Trophoblast cell (in vitro differentiated cells and primary cell): Measurements from ENCODE around the gene ANKRD66.

Source experiments
- DNase-seq, 2 donors: peaks; one replicate each; pipeline ENCODE4 v3.0.0-alpha.2; 2016
- H2AFZ ChIP-seq: 2 replicates; pipeline ENCODE4 v1.6.1; 2013; ENCODE audit warnings: low read length, moderate library complexity, mild to moderate bottlenecking; ENCODE audit not compliant: insufficient read depth, poor library complexity
- H2AK5ac ChIP-seq: 2 replicates; pipeline ENCODE4 v1.6.1; 2013; ENCODE audit warnings: mild to moderate bottlenecking, low read length
- H2BK120ac ChIP-seq: 2 replicates; pipeline ENCODE4 v1.6.1; 2013; ENCODE audit warnings: low read length, mild to moderate bottlenecking, moderate library complexity; ENCODE audit not compliant: insufficient read depth, poor library complexity
- H2BK12ac ChIP-seq: 2 replicates; pipeline ENCODE4 v1.6.1; 2013; ENCODE audit warnings: mild to moderate bottlenecking, low read length, moderate library complexity
- H2BK5ac ChIP-seq: 2 replicates; pipeline ENCODE4 v1.6.1; 2013; ENCODE audit warnings: low read length, low read depth, moderate library complexity, mild to moderate bottlenecking; ENCODE audit not compliant: poor library complexity
- H3K14ac ChIP-seq: 2 replicates; pipeline ENCODE4 v1.6.1; 2013; ENCODE audit warnings: mild to moderate bottlenecking, low read length
- H3K18ac ChIP-seq: 2 replicates; pipeline ENCODE4 v1.6.1; 2013; ENCODE audit warnings: mild to moderate bottlenecking, low read length
- H3K23ac ChIP-seq: 2 replicates; pipeline ENCODE4 v1.6.1; 2013; ENCODE audit warnings: low read length
- H3K27ac ChIP-seq: 2 replicates; pipeline ENCODE4 v1.5.1; 2013; ENCODE audit warnings: low read depth, mild to moderate bottlenecking, inconsistent platforms, low read length, moderate library complexity
- H3K27me3 ChIP-seq: 2 replicates; pipeline ENCODE4 v1.6.1; 2013; ENCODE audit warnings: inconsistent platforms, mild to moderate bottlenecking, low read length, moderate library complexity; ENCODE audit not compliant: insufficient read depth
- H3K36me3 ChIP-seq, 2 experiments: 1 replicate in 1 of 2; 2 replicates in 1 of 2; pipeline ENCODE4 v1.6.1; 2013; ENCODE audit warnings: low read length in 2 of 2, mild to moderate bottlenecking in 2 of 2, moderate library complexity in 1 of 2; ENCODE audit not compliant: insufficient read depth in 2 of 2, control insufficient read depth in 1 of 2
- H3K4ac ChIP-seq: 2 replicates; pipeline ENCODE4 v1.6.1; 2013; ENCODE audit warnings: low read depth, mild to moderate bottlenecking, low read length, moderate library complexity
- H3K4me1 ChIP-seq, 2 experiments: 1 replicate in 1 of 2; 2 replicates in 1 of 2; pipeline ENCODE4 v1.6.1; 2013; ENCODE audit warnings: low read length in 2 of 2, mild to moderate bottlenecking in 2 of 2, moderate library complexity in 1 of 2; ENCODE audit not compliant: insufficient read depth in 2 of 2, control insufficient read depth in 1 of 2
- H3K4me2 ChIP-seq: 2 replicates; pipeline ENCODE4 v1.6.1; 2013; ENCODE audit warnings: inconsistent platforms, mild to moderate bottlenecking, low read length, moderate library complexity
- H3K4me3 ChIP-seq: 2 replicates; pipeline ENCODE4 v1.5.1; 2013; ENCODE audit warnings: mild to moderate bottlenecking, low read depth, low read length, inconsistent platforms
- H3K79me1 ChIP-seq: one replicate; pipeline ENCODE4 v1.6.1; 2013; ENCODE audit warnings: low read length
- H3K79me2 ChIP-seq: 2 replicates; pipeline ENCODE4 v1.6.1; 2013; ENCODE audit warnings: low read length, mild to moderate bottlenecking; ENCODE audit not compliant: control insufficient read depth, insufficient read depth, poor library complexity
- H3K9ac ChIP-seq: 2 replicates; pipeline ENCODE4 v1.6.1; 2013; ENCODE audit warnings: mild to moderate bottlenecking, low read length
- H3K9me3 ChIP-seq: 2 replicates; pipeline ENCODE4 v1.6.1; 2013; ENCODE audit warnings: low read depth, mild to moderate bottlenecking, control low read depth, inconsistent platforms, low read length; ENCODE audit not compliant: insufficient read depth
- H4K12ac ChIP-seq: 2 replicates; pipeline ENCODE4 v1.6.1; 2013; ENCODE audit warnings: low read depth, mild to moderate bottlenecking, low read length, moderate library complexity
- H4K8ac ChIP-seq: 2 replicates; pipeline ENCODE4 v1.6.1; 2013; ENCODE audit warnings: low read depth, mild to moderate bottlenecking, low read length, moderate library complexity
- H4K91ac ChIP-seq: one replicate; pipeline ENCODE4 v1.6.1; 2013; ENCODE audit warnings: low read depth, mild to moderate bottlenecking, low read length, moderate library complexity
- WGBS: extraction: QIAGEN DNeasy Blood & Tissue Kit; methylation state at CpG from one replicate; pipeline ENCODE4 v1.1.7; 2013; ENCODE audit warnings: missing lambda C conversion rate; ENCODE audit not compliant: insufficient read length, insufficient coverage; ENCODE audit errors: extremely low coverage; 5-methylcytosine and 5-hydroxymethylcytosine counted together

ANKRD66 gene

GRCh38 chr6:46729787-46730326, 16.9 kb upstream of the ANKRD66 start:
- no CpG with 5 or more reads among the region's 1 CpG for WGBS
- Histone ChIP-seq H4K91ac (no peak overlapping the region), H4K8ac (no peak overlapping the region)

DNA sequence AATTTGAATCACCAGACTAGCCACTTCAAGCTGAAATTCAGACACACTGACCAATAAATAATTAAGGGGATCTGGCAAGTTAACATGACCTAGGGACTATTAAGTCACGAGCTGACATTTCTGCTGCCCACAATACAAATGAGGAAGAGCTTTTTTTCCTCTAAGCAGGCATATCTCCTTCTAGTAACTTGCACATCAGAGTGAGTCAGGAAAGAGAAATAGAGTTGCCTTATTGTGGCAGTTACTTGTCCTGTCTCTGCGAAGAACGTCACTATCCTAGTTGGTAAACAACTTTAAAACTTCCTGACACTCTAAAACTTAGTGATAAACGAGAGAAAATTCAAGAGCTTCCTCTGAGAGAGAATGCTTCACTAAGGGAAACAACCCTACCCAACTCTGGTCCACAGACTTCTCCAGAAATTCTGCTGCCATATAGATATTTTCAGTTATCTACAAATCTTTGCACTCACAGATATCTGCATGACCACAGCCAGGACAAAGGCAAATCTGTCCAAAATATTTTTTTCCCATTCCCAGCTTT, 15.7 kb upstream of the ANKRD66 start:
- Histone ChIP-seq H3K14ac (no peak overlapping the region), H2AK5ac (no peak overlapping the region), H2BK120ac (no peak overlapping the region), H2AFZ (no peak overlapping the region), H3K4me1 (peaks cover 3 to 10% of the 10 kb centered on the region in 2 experiments), H3K9me3 (no peaks in the 10 kb centered on the region), H3K23ac (no peak overlapping the region), H3K18ac (no peak overlapping the region), H3K4me2 (no peak overlapping the region), H4K8ac (no peak overlapping the region), H3K79me1 (no peaks in the 10 kb centered on the region), H3K27me3 (peaks cover 5% of the 10 kb centered on the region), H4K91ac (no peak overlapping the region), H3K79me2 (no peaks in the 10 kb centered on the region), H2BK12ac (no peak overlapping the region), H3K4me3 (no peak overlapping the region), H3K36me3 (no peaks in the 10 kb centered on the region), H4K12ac (no peak overlapping the region), H3K4ac (no peak overlapping the region), H3K27ac (no peak overlapping the region), H2BK5ac (no peak overlapping the region), H3K9ac (no peak overlapping the region)
- WGBS = no CpG with 5 or more reads among the region's 4 CpGs
- DNase-seq = peak in 1 of 2 donors; percentile 32

More at GRCh38 chr6:46729787-46730326, 16.9 kb upstream of the ANKRD66 start:
- Histone ChIP-seq H2AFZ (no peak overlapping the region), H3K9ac (no peak overlapping the region), H3K27ac (no peak overlapping the region), H3K14ac (no peak overlapping the region), H2AK5ac (no peak overlapping the region), H3K4me2 (no peak overlapping the region), H3K27me3 (no peaks in the 10 kb centered on the region), H3K23ac (no peak overlapping the region), H3K4me3 (no peak overlapping the region), H4K12ac (no peak overlapping the region), H3K79me2 (no peaks in the 10 kb centered on the region), H2BK12ac (no peak overlapping the region), H3K4me1 (peaks cover 0 to 2% of the 10 kb centered on the region in 2 experiments), H3K18ac (no peak overlapping the region), H3K79me1 (no peaks in the 10 kb centered on the region), H3K36me3 (no peaks in the 10 kb centered on the region), H2BK5ac (no peak overlapping the region), H2BK120ac (no peak overlapping the region), H3K9me3 (no peaks in the 10 kb centered on the region), H3K4ac (no peak overlapping the region)
- DNase-seq = no peak

GRCh38 chr6:46733341-46733801, 13.4 kb upstream of the ANKRD66 start:
- Histone ChIP-seq H3K4me2 (no peak overlapping the region), H3K9me3 (no peaks in the 10 kb centered on the region), H4K91ac (no peak overlapping the region), H3K18ac (no peak overlapping the region), H2BK12ac (no peak overlapping the region), H3K23ac (no peak overlapping the region), H4K8ac (no peak overlapping the region), H3K9ac (no peak overlapping the region), H3K79me2 (no peaks in the 10 kb centered on the region), H3K27ac (no peak overlapping the region), H3K79me1 (no peaks in the 10 kb centered on the region), H3K36me3 (no peaks in the 10 kb centered on the region), H4K12ac (no peak overlapping the region), H3K14ac (no peak overlapping the region), H3K27me3 (peaks cover 5% of the 10 kb centered on the region), H3K4me1 (peaks cover 3 to 10% of the 10 kb centered on the region in 2 experiments), H2BK5ac (no peak overlapping the region), H2AFZ (no peak overlapping the region), H2BK120ac (no peak overlapping the region), H3K4ac (no peak overlapping the region), H3K4me3 (no peak overlapping the region), H2AK5ac (no peak overlapping the region)
- WGBS = no CpG with 5 or more reads among the region's 2 CpGs
- peak; percentile 92 to 95 for DNase-seq

DNA sequence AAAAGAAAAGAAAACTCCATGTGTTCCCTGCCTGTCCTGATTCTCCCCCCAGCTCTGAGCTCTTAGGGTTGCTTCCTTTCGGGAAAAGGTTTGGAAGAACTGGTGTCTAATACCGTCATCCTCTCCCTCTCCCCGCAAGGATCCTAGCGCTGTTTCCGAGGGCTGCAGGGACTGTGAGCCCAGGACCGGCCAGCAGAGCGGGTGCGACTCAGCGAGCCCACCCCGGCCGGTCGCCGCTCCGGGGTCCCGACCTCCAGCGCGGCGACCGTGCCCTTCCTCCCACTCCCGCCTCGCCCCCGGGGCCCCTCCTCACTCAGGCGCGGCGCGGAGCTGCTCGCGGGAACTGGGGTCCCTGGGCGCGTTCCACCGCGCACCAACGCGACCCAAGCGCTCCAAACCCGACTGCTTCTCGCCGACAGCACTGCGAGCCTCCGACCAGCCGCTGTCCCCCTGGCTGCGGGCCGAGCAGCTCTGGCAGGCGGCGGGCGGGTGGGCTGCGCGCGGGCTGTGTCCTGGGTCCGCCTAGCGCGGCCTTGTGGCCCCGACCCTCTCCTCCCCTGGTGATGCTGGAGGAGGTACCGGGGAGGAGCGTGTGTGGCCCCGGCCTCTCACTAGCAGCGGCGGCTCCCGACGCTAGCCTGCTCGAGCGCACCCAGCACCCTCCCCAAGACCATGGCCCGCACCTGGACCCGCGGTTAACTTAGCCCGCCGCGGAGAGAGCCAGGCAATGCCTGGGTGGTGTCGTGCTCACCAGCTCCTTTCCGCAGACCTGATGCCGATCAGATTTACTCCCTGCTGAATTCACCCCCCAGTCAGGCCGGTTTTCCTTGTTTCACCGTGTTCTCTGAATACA, 11.6 kb upstream of the ANKRD66 start, which contains the start of gene PLA2G7:
TSS of gene PLA2G7 (minus strand) at position 509 of the 853 bp plus-strand sequence. CDS start 12,484 bp downstream, outside the sequence.
- Histone ChIP-seq H3K4me3 (peak within 1 kb of the TSS; percentile 76), H4K12ac (no peak within 1 kb of the TSS), H3K23ac (no peak within 1 kb of the TSS), H3K79me1 (no peaks in the 10 kb centered on the region), H3K4ac (no peak within 1 kb of the TSS), H3K4me2 (peak within 1 kb of the TSS; percentile 97), H3K27me3 (peaks cover 5% of the 10 kb centered on the region), H3K18ac (no peak within 1 kb of the TSS), H3K27ac (no peak within 1 kb of the TSS), H3K9me3 (no peaks in the 10 kb centered on the region), H3K4me1 (peaks cover 3 to 10% of the 10 kb centered on the region in 2 experiments), H3K79me2 (no peaks in the 10 kb centered on the region), H3K36me3 (no peaks in the 10 kb centered on the region), H4K91ac (no peak within 1 kb of the TSS), H2BK120ac (no peak within 1 kb of the TSS), H2AFZ (peak within 1 kb of the TSS; percentile 24), H4K8ac (no peak within 1 kb of the TSS), H3K9ac (peak within 1 kb of the TSS; percentile 31), H3K14ac (no peak within 1 kb of the TSS), H2BK5ac (no peak within 1 kb of the TSS), H2AK5ac (no peak within 1 kb of the TSS), H2BK12ac (no peak within 1 kb of the TSS)
- peak; percentile 50 to 73 for DNase-seq
- WGBS = no CpG with 5 or more reads among the region's 73 CpGs
